HepG2 (cell line): ENCODE data around the gene CBX5. TPM values are rescaled to one million over a fixed set of nuclear protein-coding genes. Genes with fewer than 3 reads are reported as not detected.

Experiments used
- CC2D1A ChIP-seq: sonication (generic); formaldehyde crosslinking; IDR thresholded peaks from 2 replicates; pipeline ENCODE4 v1.8.1; 2023; ENCODE audit warnings: mild to moderate bottlenecking, missing genetic modification reagents
- ESRRA ChIP-seq: sonication (generic); formaldehyde crosslinking; IDR thresholded peaks from 2 replicates; pipeline ENCODE4 v1.5.1; 2020; ENCODE audit warnings: mild to moderate bottlenecking, low read depth, missing genetic modification reagents
- FLYWCH1 ChIP-seq: sonication (generic); formaldehyde crosslinking; IDR thresholded peaks from 2 replicates; pipeline ENCODE4 v1.8.1; 2023; ENCODE audit warnings: mild to moderate bottlenecking, missing genetic modification reagents
- GPN1 ChIP-seq: sonication (generic); formaldehyde crosslinking; IDR thresholded peaks from 2 replicates; pipeline ENCODE4 v1.5.1; 2020; ENCODE audit warnings: missing genetic modification reagents, borderline replicate concordance
- IKZF5 ChIP-seq: IDR thresholded peaks from 2 replicates; pipeline ENCODE4 v1.6.1; 2018; ENCODE audit warnings: missing genetic modification reagents, mild to moderate bottlenecking, missing compliant biosample characterization
- MBD4 ChIP-seq: IDR thresholded peaks from 2 replicates; pipeline ENCODE4 v1.6.1; 2012; ENCODE audit warnings: low read length, inconsistent platforms, borderline replicate concordance
- PHF21A ChIP-seq: sonication (generic); formaldehyde crosslinking; IDR thresholded peaks from 2 replicates; pipeline ENCODE4 v1.5.0; 2020; ENCODE audit warnings: mild to moderate bottlenecking, missing genetic modification reagents
- SMAD9 ChIP-seq: sonication (generic); formaldehyde crosslinking; IDR thresholded peaks from 2 replicates; pipeline ENCODE4 v1.5.1; 2020; ENCODE audit warnings: mild to moderate bottlenecking, missing genetic modification reagents
- SP1 ChIP-seq, 2 experiments: fragments of 450-650 bp in 1 of 2; sonication (generic) in 1 of 2; formaldehyde crosslinking in 1 of 2; IDR thresholded peaks; 2 replicates each; pipeline versions ENCODE4 v1.4.0 to v1.6.1; 2016 to 2020; ENCODE audit warnings: missing genetic modification reagents in 1 of 2
- YY1 ChIP-seq: IDR thresholded peaks from 2 replicates; pipeline ENCODE4 v1.6.1; 2011; ENCODE audit warnings: low read length, low read depth, moderate library complexity, mild to moderate bottlenecking; ENCODE audit not compliant: insufficient read depth, insufficient replicate concordance
- ZNF580 ChIP-seq: IDR thresholded peaks from 2 replicates; pipeline ENCODE4 v1.6.1; 2016; ENCODE audit warnings: low read depth, borderline replicate concordance
- ZNF761 ChIP-seq: sonication (generic); formaldehyde crosslinking; conservative IDR thresholded peaks from 2 replicates; pipeline ENCODE4 v1.4.0; 2020; ENCODE audit warnings: mild to moderate bottlenecking, missing genetic modification reagents
- ZXDC ChIP-seq: sonication (generic); formaldehyde crosslinking; IDR thresholded peaks from 2 replicates; pipeline ENCODE4 v1.5.0; 2020; ENCODE audit warnings: mild to moderate bottlenecking, missing genetic modification reagents
- polyA plus RNA-seq, 8 experiments: library from polyadenylated mRNA; depleted of rRNA in 3 of 8; stranded (reverse) in 7 of 8; unstranded in 1 of 8; fragments of >200 nt; fragmentation: Illumina TruSeq in 4 of 8; extraction: Trizol in 4 of 8; gene quantifications; 2 replicates each; pipeline versions ENCODE4 v1.2.1 to v1.2.3, GENCODE V29; 2011 to 2016; ENCODE audit warnings: low read depth in 4 of 8, missing spikeins in 1 of 8, mixed read lengths in 1 of 8; ENCODE audit not compliant: insufficient read depth in 1 of 8
- total RNA-seq, 5 experiments: library from RNA; depleted of rRNA; stranded (reverse); fragments of >200 nt; fragmentation: Illumina TruSeq; extraction: Trizol; gene quantifications; 2 replicates each; pipeline ENCODE4 v1.2.3, GENCODE V29; 2016; ENCODE audit warnings: low read depth in 1 of 5
- TF ChIP-seq, protein P1 (sequence below): sonication (generic); formaldehyde crosslinking; IDR thresholded peaks from 2 replicates; pipeline ENCODE4 v1.4.0; 2020; ENCODE audit warnings: mild to moderate bottlenecking, missing genetic modification reagents
- TF ChIP-seq, protein P2 (sequence below): IDR thresholded peaks from 2 replicates; pipeline ENCODE4 v1.6.1; 2016; ENCODE audit warnings: low read depth
- TF ChIP-seq, protein P3 (sequence below): sonication (generic); formaldehyde crosslinking; IDR thresholded peaks from 2 replicates; pipeline ENCODE4 v1.8.0; 2022; ENCODE audit warnings: low read depth, missing genetic modification reagents
- TF ChIP-seq, protein P4 (sequence below): sonication (generic); formaldehyde crosslinking; IDR thresholded peaks from 2 replicates; pipeline ENCODE4 v1.4.0; 2020; ENCODE audit warnings: missing genetic modification reagents

Gene CBX5
- total and polyA plus RNA-seq, 2 of the 13 experiments (the other 11 are each of a cell fraction or from before 2014, with no cell fraction given), result 16.0 to 22.2 TPM

GRCh38 chr12:54214553-54215406, 65.1 kb downstream of the CBX5 start (continued):
- TF ChIP-seq ZXDC (CRISPR knock-in tag) (no peak), MBD4 (no peak), CC2D1A (CRISPR knock-in tag) (no peak), FLYWCH1 (CRISPR knock-in tag) (no peak), GPN1 (CRISPR knock-in tag) (no peak), SP1 (IDR thresholded peaks at IDR 0.05) (no peak), SP1 (CRISPR knock-in tag; IDR thresholded peaks at IDR 0.05) (peak; percentile 91), ZNF580 (CRISPR knock-in tag) (no peak), YY1 (peak; percentile 72), IKZF5 (CRISPR knock-in tag) (peak; percentile 28; the same call in 1 of the 2 replicates), SMAD9 (CRISPR knock-in tag) (no peak), PHF21A (CRISPR knock-in tag) (no peak; the same call in 1 of the 2 replicates), ZNF761 (no peak), ESRRA (CRISPR knock-in tag) (no peak)
- TF ChIP-seq, protein P1, sequence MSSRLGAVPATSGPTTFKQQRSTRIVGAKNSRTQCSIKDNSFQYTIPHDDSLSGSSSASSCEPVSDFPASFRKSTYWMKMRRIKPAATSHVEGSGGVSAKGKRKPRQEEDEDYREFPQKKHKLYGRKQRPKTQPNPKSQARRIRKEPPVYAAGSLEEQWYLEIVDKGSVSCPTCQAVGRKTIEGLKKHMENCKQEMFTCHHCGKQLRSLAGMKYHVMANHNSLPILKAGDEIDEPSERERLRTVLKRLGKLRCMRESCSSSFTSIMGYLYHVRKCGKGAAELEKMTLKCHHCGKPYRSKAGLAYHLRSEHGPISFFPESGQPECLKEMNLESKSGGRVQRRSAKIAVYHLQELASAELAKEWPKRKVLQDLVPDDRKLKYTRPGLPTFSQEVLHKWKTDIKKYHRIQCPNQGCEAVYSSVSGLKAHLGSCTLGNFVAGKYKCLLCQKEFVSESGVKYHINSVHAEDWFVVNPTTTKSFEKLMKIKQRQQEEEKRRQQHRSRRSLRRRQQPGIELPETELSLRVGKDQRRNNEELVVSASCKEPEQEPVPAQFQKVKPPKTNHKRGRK (CRISPR knock-in tag), result no peak
- TF ChIP-seq, protein P2, sequence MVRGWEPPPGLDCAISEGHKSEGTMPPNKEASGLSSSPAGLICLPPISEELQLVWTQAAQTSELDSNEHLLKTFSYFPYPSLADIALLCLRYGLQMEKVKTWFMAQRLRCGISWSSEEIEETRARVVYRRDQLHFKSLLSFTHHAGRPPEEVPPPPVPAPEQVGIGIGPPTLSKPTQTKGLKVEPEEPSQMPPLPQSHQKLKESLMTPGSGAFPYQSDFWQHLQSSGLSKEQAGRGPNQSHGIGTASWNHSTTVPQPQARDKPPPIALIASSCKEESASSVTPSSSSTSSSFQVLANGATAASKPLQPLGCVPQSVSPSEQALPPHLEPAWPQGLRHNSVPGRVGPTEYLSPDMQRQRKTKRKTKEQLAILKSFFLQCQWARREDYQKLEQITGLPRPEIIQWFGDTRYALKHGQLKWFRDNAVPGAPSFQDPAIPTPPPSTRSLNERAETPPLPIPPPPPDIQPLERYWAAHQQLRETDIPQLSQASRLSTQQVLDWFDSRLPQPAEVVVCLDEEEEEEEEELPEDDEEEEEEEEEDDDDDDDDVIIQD (CRISPR knock-in tag), result 0 out of 2 replicates have a peak, but pooled peaks have one; percentile 19
- TF ChIP-seq, protein P3, sequence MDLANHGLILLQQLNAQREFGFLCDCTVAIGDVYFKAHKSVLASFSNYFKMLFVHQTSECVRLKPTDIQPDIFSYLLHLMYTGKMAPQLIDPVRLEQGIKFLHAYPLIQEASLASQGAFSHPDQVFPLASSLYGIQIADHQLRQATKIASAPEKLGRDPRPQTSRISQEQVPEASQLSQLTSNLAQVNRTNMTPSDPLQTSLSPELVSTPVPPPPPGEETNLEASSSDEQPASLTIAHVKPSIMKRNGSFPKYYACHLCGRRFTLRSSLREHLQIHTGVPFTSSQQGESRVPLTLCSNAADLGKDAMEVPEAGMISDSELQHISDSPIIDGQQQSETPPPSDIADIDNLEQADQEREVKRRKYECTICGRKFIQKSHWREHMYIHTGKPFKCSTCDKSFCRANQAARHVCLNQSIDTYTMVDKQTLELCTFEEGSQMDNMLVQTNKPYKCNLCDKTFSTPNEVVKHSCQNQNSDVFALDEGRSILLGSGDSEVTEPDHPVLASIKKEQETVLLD, result no peak
- TF ChIP-seq, protein P4, sequence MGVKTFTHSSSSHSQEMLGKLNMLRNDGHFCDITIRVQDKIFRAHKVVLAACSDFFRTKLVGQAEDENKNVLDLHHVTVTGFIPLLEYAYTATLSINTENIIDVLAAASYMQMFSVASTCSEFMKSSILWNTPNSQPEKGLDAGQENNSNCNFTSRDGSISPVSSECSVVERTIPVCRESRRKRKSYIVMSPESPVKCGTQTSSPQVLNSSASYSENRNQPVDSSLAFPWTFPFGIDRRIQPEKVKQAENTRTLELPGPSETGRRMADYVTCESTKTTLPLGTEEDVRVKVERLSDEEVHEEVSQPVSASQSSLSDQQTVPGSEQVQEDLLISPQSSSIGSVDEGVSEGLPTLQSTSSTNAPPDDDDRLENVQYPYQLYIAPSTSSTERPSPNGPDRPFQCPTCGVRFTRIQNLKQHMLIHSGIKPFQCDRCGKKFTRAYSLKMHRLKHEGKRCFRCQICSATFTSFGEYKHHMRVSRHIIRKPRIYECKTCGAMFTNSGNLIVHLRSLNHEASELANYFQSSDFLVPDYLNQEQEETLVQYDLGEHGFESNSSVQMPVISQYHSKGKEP, result no peak
